Measurements from ENCODE around the gene DLG2.

DLG2 gene

DNA sequence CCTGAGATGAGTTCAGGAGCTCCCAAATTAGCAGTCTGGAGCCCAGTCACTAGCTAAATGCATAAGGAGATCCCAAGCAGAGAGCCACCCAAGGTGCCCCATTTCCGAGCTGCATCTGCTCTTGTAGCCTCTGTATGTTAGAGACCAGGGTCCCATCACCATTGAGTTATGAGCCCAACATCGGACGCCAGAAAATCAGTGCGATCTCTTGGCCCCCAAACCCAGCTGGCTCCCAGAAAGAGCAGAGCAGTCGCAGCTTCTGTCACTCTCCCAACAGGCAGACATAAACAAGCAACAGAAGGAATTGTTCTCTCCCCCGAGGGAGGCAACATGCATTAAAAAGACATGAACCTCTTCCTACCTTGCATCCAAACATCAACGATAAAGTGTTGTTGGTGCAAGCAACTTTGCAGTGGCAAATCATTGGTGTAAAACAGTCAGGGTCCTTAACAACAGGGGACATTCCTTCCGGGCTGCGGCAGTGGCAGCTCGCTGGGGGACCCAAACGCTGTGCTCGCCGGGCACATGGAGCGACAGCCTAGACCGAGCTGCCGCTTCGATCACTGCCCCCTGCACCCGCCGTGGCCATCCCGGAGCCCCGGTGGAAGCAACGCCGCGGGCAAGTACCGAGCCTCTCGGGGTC lies 907.1 kb downstream of the DLG2 start:
- DNase-seq, result no peak

GRCh38 chr11:84714316-84714780 lies 912.8 kb downstream of the DLG2 start:
- peak; percentile 9 for DNase-seq

DNA sequence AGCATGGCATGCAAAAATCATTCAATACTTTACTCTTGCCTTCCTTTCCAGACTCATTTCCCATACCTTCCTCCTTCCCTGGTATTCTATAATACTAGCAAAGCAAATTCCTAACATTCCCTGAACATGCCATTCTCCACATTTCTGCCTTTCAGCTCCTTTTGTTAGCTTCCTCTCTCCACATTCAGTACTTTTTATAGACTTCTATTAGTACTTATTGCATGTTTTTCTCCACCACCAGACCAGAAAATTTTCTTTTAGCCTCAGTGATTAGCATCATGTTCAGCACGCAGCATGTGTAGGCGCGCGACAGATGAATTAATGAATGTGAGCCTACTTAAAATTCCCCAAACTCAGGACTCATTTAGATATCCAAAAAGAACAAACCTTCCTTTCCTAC lies 935.3 kb downstream of the DLG2 start:
- DNase-seq, result no peak

DNA sequence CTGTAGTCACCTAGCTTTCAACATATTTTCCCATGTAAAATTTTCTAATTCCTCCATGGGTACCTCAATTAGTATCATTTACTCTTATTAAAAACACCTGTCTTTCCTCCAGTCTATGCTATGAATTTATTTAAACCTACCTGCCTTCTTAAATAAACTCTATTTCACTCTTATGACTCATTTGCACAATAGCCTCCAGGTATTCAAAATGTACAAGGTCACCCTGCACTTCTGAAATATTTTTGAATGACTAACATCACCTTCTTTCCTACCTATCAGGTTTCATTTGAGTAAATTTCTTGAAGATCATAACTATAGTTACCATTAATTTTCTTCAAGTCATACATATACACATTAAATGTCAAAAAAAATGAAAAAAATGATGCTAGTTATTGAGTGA lies 939.7 kb downstream of the DLG2 start:
- DNase-seq, result no peak

DNA sequence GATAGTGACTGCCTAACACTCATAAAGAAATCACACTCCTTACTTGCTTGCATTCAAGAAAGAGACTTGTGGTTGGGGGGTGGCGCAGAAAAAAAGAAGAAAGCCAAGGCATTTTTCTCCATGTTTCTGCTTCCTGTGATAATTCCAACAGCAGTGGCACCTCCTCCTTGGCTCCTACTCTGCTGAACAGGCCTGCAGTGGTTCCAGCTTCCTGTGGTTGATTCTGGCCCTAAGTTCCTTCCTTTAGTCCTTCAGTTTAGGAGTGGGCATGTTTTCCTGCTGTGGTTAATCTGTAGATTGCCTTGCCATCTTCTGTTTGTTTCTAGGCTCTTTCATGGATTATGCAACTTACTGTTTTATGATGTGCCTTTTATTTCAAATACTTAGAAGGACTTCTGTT lies 940.4 kb downstream of the DLG2 start:
- DNase-seq, result no peak

DNA sequence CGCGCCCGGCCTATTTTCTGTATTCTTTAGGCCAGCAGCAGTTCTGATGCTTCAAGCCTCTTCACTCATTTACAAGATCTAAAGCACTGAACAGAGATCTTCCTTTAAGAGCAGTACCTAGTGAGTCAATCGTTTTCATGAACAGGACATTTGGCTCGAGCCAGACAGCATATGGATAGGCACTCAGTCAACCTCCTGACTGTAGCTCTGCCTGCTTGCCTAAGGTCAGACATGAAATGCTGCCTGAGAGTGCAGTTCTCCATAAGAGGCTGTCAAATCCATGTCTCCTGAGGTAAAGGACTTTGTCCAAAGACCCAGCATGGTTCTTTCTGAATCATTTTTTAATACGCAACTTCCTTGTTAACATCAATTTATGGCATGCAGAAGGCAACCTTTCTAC lies 941.2 kb downstream of the DLG2 start:
- no peak for DNase-seq

DNA sequence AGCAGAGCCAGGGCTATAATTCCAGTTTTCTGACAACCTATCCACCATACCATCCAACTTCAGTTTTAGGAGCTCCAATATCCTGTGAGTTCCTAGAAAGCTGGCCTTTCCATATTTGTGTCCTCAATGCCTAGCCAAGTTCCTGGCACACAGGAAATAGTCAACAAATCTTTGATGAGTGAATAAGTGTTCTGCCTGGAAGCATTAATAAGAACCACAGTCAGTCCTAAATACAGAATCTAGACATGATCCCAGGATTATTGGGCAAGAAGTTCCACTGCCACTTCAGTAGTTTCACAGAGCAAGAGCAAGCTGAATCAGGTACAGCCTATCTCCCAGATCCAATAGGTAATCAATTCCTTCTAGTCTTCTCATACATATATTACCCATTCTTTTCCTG lies 942.0 kb downstream of the DLG2 start:
- no peak for DNase-seq

GRCh38 chr11:84681456-84681855 lies 945.7 kb downstream of the DLG2 start:
- no peak for DNase-seq

DNA sequence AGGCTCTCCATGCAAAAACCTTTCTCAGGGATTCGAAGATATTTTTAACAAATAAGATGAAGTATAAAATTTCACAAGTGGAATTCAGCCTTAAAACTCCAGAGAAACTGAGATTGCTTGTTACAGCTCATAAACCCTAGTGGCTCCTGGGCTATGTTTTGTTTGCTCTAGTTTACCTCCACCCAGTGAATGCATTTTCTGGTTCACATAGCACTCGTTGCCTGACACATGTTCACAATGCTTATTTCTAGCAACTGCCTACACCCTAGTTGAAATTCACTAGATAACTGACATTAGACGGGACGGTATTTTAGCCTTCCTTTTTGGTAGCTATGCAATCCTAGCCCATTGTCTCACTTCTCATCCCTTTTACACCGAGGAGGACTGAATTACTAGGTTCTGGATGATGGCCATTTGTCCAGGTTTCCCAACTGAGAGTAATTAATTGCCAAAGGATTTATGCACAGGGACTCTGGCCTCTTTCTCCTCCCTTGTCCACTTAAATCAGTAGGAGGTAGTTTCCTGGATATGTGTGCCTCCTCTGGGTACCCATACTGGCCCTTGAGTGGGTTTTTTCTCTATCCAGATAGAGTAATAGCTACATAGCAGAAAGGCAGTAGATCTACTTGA lies 951.6 kb downstream of the DLG2 start:
- no peak for DNase-seq

DNA sequence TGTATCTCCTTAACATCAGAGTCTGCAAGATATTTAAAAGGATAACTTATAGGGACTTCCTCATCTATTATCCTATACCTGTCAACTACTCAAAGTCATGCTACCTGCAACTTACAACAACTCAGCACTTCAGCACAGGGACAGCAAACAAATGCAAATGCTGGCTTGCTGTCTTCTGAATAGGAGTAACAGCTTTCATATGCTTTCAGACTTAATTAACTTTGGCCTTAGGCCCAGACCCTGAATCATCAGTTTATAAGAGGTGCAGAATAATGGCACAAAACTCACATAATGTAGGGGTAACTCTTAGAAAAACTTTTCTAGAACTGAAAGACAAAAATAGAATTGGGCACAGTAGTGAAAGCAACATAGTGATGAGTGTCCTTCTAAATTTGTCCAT lies 953.4 kb downstream of the DLG2 start:
- no peak for DNase-seq

DNA sequence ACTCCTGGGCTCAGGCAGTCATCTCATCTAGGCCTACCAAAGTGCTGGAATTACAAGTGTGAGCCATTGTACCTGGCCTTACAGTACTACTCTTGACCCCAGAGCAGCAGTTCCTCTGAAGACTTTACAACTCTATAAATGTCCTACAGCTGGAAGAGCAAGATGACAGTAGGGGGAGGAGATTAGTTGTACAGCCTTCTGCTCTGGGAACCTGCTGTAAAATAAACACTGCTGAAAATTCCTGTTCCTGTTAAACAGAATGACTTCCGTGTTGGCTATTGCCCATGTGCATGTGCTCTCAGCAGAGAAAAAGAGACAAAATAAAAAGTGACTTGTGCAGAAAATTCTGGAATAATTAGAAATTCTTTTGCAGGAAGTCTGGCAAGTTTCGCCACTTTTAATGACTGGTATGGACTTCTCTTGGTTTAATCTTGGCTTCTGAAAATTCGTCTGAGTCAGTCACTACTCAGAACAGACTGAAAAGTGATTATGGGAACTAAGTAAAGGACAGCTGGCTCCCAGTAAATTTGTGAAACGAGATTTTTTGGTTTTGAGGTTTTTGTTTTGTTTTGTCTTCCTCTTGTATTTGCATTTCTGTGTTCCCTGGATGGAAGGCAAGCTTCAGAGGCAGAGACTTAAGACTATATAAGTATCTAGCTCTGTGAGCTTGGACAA lies 955.7 kb downstream of the DLG2 start:
- DNase-seq, result no peak

- no peak for DNase-seq
These were observed 963.4 kb downstream of the DLG2 start for GRCh38 chr11:84663731-84664130.

DNA sequence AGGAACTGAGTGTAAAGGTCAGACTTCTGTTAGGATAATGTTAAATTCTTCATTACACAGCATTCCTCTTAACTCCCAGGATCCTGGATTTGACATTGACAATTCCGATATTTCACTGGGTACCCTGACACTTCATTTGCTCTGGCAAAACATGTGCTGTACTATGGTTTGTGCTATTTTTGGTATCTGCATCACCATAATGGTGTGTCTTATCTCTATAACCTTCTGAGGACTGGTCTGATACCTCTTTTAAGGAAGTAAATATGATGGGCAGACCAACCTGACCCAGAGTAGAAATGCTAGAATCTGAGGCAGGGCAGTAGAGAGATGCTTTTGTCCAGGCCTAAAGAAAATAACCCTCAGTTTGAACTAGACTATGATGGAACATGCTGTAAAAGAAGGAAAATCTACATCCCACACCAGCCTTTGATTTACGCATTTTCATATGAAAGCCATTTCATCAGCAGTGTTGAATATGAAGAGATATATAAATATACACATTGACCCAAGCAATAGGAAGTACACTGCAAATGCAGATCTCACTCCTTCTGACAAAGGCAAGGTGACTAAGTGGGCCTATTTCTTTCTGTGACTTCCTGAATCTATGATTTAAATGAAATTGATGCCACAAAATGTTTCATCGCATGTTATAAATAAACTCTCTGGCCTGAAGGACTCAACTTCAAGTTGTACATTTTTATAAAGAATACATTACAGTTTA lies 966.7 kb downstream of the DLG2 start:
- no peak for DNase-seq

GRCh38 chr11:84655712-84656111 lies 971.4 kb downstream of the DLG2 start:
- DNase-seq, result no peak

DNA sequence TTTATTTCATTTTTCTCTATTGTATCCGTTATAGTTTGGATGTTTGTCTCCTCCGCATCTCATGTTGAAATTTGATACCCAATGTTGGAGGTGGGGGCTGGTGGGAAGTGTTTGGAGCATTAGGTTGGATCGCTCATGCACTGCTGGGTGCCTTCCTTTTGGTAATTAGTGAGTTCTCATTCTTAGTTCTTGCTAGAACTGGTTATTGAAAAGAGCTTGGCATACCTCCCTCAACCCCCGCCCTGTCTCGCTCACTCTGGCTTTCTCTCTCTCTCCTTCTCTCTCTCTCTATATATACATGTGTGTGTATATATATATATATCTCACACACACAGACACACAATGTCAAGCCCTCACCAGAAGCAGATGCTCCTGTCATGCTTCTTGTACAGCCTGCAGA lies 978.7 kb downstream of the DLG2 start:
- no peak for DNase-seq

GRCh38 chr11:84645988-84646694 lies 981.0 kb downstream of the DLG2 start:
- DNase-seq, result no peak

DNA sequence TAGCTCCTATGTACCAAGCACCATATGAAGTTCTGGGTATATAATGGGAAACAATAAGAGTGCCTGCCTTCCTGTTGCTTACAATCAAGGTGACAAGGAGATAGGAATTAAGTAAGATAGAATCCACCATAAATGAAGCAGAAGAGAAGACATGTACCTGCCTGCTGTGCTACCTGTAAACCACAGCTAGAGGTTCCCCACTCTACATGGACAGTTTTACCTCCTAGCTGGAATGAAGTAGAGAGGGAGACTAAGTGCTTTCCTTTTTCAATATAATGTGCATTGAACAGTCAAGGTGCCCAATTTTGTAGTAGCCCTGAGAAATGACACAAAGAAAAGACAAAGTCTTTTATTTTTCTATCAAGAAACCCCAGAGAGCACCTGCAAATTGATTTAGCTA lies 984.6 kb downstream of the DLG2 start:
- DNase-seq, result no peak

DNA sequence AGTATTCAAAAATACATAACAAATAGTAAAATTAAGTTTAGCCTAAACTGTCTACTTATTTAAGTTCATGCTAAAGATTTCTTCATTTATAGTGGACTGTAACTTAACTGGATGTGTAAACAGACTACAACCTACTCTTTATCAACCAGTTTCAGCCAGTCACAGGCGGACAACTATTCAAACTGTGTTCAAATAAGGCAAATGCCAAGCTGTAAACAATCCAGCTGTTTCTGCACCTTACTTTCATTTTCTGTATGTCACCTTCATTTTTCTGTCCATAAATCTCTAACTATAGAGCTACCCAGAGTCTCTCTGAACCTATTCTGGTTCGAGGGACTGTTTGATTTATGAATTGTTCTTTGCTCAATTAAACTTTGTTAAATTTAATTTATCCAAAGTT lies 992.8 kb downstream of the DLG2 start:
- DNase-seq, result no peak

GRCh38 chr11:84628871-84629620 lies 998.1 kb downstream of the DLG2 start:
- no peak for DNase-seq

DNA sequence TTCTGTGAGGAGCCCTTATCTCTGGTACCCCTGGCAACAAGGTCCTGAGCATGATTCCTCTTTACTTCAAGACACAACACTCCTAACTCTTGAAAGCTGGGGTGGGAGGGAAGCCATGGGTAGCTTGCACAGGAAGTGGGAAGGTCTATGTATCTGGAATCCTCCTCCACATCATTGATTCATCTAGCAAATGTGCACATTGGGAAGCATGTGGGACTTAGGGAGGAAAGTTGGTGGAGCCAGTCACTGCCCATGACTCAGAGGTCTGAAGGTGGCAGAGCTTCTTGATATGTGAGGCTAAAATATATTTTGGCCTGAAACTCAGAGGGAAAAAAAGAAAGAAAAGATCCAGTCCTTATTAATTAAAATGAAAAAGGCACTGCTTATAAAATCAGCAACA lies 1000.9 kb downstream of the DLG2 start:
- DNase-seq, result no peak

DNA sequence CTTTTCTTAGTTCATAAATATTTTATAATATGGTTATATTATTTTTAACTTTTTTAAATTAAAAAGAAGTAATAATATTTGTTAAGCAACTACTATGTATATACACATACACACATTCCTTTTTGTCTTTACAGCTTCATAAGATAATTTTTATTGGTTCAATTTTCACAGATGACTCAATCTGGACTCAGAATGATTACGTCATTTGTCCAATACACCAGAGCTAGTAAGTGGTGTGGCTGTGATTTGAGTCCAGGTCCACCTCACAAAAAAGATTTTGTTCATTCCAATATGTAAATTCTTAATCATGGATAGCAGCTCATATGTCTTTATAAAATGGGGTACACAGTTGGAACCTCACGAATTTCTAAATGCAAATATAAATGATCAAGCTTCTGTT lies 1014.5 kb downstream of the DLG2 start:
- DNase-seq, result no peak

DNA sequence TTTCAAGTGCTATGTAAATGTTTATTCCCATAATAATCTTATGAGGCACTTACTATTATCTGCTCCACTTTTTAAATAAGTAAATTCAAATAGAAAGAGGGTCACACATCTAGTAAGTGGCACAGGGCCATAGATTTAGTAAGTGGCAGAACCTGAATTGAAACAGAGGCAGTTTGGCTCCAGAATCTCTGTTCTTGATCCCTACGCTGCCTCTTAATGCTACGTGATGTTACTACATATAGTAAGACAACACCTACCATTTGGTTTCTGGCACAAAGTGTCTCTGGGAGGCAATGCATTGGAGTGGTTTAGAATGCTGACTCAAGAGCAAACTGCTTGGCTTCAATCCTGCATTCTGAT lies 1018.3 kb downstream of the DLG2 start:
- no peak for DNase-seq

Measured in CD4-positive, alpha-beta T cell treated with Interleukin-21 for 1 hour (primary cell).